NCI-H2171 treated with DMSO at 0.1 percent for 48 hours (cell line): Measurements from ENCODE around the gene RHO.
A peak's percentile ranks its signal among the peaks of the same experiment; 100 is the strongest.
"Not testable (repeated sequence)": the region's sequence is repeated elsewhere in the genome, so short reads cannot be mapped to it uniquely, and the experiment has no call there.

Experiments
- DNase-seq: peaks from one replicate; lab custom pipeline; 2025; lab: John Stamatoyannopoulos, UW

Gene RHO

GRCh38 chr3:129499604-129500333 is 28.7 kb upstream of the RHO start:
- DNase-seq = not testable (repeated sequence)

- no peak for DNase-seq
Measured at GRCh38 chr3:129500334-129500658, 28.1 kb upstream of the RHO start.

GRCh38 chr3:129501630-129502029 is 26.8 kb upstream of the RHO start:
- peak; percentile 76 for DNase-seq

- peak; percentile 96 for DNase-seq
Measured at GRCh38 chr3:129502641-129503408, 25.6 kb upstream of the RHO start.

- DNase-seq = peak; percentile 96
Measured at GRCh38 chr3:129503471-129504291, 24.8 kb upstream of the RHO start.

GRCh38 chr3:129504471-129505100 is 23.9 kb upstream of the RHO start:
- DNase-seq = peak; percentile 45

- DNase-seq = peak; percentile 99
Measured at GRCh38 chr3:129505341-129505740, 23.1 kb upstream of the RHO start.

GRCh38 chr3:129506231-129506742 is 22.2 kb upstream of the RHO start:
- DNase-seq = peak; percentile 47

- peak; percentile 86 for DNase-seq
Measured at GRCh38 chr3:129507181-129507831, 21.1 kb upstream of the RHO start.

GRCh38 chr3:129512595-129512994 is 15.8 kb upstream of the RHO start:
- no peak for DNase-seq

GRCh38 chr3:129513705-129514104 is 14.7 kb upstream of the RHO start:
- no peak for DNase-seq

- no peak for DNase-seq
Measured at GRCh38 chr3:129514110-129514509, 14.3 kb upstream of the RHO start.

GRCh38 chr3:129514563-129514962 is 13.9 kb upstream of the RHO start:
- no peak for DNase-seq

- not testable (repeated sequence) for DNase-seq
Measured at GRCh38 chr3:129515108-129515820, 13.2 kb upstream of the RHO start.

GRCh38 chr3:129515821-129516432 is 12.5 kb upstream of the RHO start:
- DNase-seq = not testable (repeated sequence)

GRCh38 chr3:129517516-129517915 is 10.9 kb upstream of the RHO start:
- no peak for DNase-seq

- DNase-seq = no peak
Measured at GRCh38 chr3:129518038-129518561, 10.3 kb upstream of the RHO start.

- DNase-seq = no peak
Measured at GRCh38 chr3:129518581-129518980, 9.9 kb upstream of the RHO start.

- DNase-seq = no peak
Measured at GRCh38 chr3:129519449-129519848, 9.0 kb upstream of the RHO start.
